Keratinocyte (primary cell): ENCODE results near the gene ULK4.

Source experiments
- CTCF ChIP-seq, 3 experiments: IDR thresholded peaks in 1 of 3; conservative IDR thresholded peaks in 1 of 3; optimal IDR thresholded peaks in 1 of 3; 2 replicates in 2 of 3; 3 replicates in 1 of 3; pipeline versions ENCODE3 to v1.5.1; 2011; ENCODE audit warnings: low read length in 3 of 3, mild to moderate bottlenecking in 3 of 3, moderate library complexity in 2 of 3, control low read depth in 1 of 3, inconsistent platforms in 1 of 3; ENCODE audit not compliant: insufficient read depth in 2 of 3; ENCODE audit errors: extremely low read depth in 1 of 3
- EZH2 ChIP-seq: IDR thresholded peaks from one replicate; pipeline ENCODE4 v1.6.1; 2012; ENCODE audit warnings: inconsistent platforms, mild to moderate bottlenecking, low read length, moderate library complexity

GRCh38 chr3:41650406-41650805 is 311.5 kb downstream of the ULK4 start:
- TF ChIP-seq CTCF (optimal IDR thresholded peaks at IDR 0.05 in 1 of 3, IDR thresholded peaks at IDR 0.05 in 1 of 3, conservative IDR thresholded peaks at IDR 0.05 in 1 of 3; ENCODE audit: extremely low read depth in 1 of 3, insufficient read depth in 2 of 3, low read length in 3 of 3) (no peak), EZH2 (no peak)
